Stimulated activated CD8-positive, alpha-beta memory T cell treated with anti-CD3 and anti-CD28 coated beads, Interleukin-4, amount 100 ng/mL, for 24 hours (primary cell): ENCODE data around the gene B9D2.
"Not testable (repeated sequence)": the region's sequence is repeated elsewhere in the genome, so short reads cannot be mapped to it uniquely, and the experiment has no call there.

ENCODE experiments used
- DNase-seq: peaks from one replicate; pipeline ENCODE4 v3.0.0-alpha.2; 2020; ENCODE audit warnings: low read depth

The B9D2 gene

GRCh38 chr19:41354343-41354953 is 9.5 kb downstream of the B9D2 start:
- DNase-seq: no peak

- peak; percentile 89 for DNase-seq
Measured at GRCh38 chr19:41353466-41354342, 10.2 kb downstream of the B9D2 start, which contains the start of gene TGFB1. Gene TGFB1, minus strand, starts transcription at chr19:41353922. Its CDS starts 878 bp downstream, at chr19:41353044.

- peak; percentile 74 for DNase-seq
Measured at GRCh38 chr19:41352609-41353465, 11.1 kb downstream of the B9D2 start.

- DNase-seq: no peak
Measured at GRCh38 chr19:41352279-41352608, 11.7 kb downstream of the B9D2 start.

GRCh38 chr19:41351339-41352245 is 12.4 kb downstream of the B9D2 start:
- DNase-seq: peak; percentile 84

- no peak for DNase-seq
Measured at GRCh38 chr19:41350735-41351338, 13.1 kb downstream of the B9D2 start.

GRCh38 chr19:41346916-41347315 is 17.0 kb downstream of the B9D2 start:
- DNase-seq: not testable (repeated sequence)

- DNase-seq: no peak
Measured at GRCh38 chr19:41344162-41344561, 19.8 kb downstream of the B9D2 start.

- no peak for DNase-seq
Measured at GRCh38 chr19:41341669-41342490, 22.1 kb downstream of the B9D2 start.

- no peak for DNase-seq
Measured at GRCh38 chr19:41339936-41340335, 24.0 kb downstream of the B9D2 start.

- no peak for DNase-seq
Measured at GRCh38 chr19:41335467-41335866, 28.5 kb downstream of the B9D2 start.

GRCh38 chr19:41334793-41335192 is 29.2 kb downstream of the B9D2 start:
- no peak for DNase-seq

GRCh38 chr19:41332468-41332867 is 31.5 kb downstream of the B9D2 start:
- no peak for DNase-seq

- no peak for DNase-seq
Measured at GRCh38 chr19:41332000-41332399, 31.9 kb downstream of the B9D2 start.

- no peak for DNase-seq
Measured at GRCh38 chr19:41330946-41331678, 32.8 kb downstream of the B9D2 start.

GRCh38 chr19:41330481-41330880 is 33.5 kb downstream of the B9D2 start:
- DNase-seq: no peak

- no peak for DNase-seq
Measured at GRCh38 chr19:41328842-41329225, 35.1 kb downstream of the B9D2 start.

- no peak for DNase-seq
Measured at GRCh38 chr19:41328157-41328841, 35.6 kb downstream of the B9D2 start.
